DOHH2 (cell line): ENCODE data around the gene SUGCT.

Source experiments
- EZH2phosphoT487 ChIP-seq: fragments of 200-600 bp; sonication (generic); IDR thresholded peaks from 2 replicates; pipeline ENCODE4 v1.6.1; 2017; ENCODE audit warnings: borderline replicate concordance, mild to moderate bottlenecking, antibody characterized with exemption, low read length, moderate library complexity, mixed read lengths
- TF ChIP-seq, protein P1 (sequence below): fragments of 200-600 bp; sonication (generic); IDR thresholded peaks from one replicate; pipeline ENCODE4 v1.5.1; 2014; ENCODE audit warnings: antibody characterized with exemption, mild to moderate bottlenecking, low read depth, low read length; ENCODE audit not compliant: poor library complexity, severe bottlenecking

GRCh38 chr7:40889539-40889938 lies 754.7 kb downstream of the SUGCT start:
- TF ChIP-seq, protein P1, sequence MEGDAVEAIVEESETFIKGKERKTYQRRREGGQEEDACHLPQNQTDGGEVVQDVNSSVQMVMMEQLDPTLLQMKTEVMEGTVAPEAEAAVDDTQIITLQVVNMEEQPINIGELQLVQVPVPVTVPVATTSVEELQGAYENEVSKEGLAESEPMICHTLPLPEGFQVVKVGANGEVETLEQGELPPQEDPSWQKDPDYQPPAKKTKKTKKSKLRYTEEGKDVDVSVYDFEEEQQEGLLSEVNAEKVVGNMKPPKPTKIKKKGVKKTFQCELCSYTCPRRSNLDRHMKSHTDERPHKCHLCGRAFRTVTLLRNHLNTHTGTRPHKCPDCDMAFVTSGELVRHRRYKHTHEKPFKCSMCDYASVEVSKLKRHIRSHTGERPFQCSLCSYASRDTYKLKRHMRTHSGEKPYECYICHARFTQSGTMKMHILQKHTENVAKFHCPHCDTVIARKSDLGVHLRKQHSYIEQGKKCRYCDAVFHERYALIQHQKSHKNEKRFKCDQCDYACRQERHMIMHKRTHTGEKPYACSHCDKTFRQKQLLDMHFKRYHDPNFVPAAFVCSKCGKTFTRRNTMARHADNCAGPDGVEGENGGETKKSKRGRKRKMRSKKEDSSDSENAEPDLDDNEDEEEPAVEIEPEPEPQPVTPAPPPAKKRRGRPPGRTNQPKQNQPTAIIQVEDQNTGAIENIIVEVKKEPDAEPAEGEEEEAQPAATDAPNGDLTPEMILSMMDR, result no peak
- no peak for TF ChIP-seq EZH2phosphoT487
